GM15510 (cell line): ENCODE results near the gene OFD1.

Experiments used
- POLR2A ChIP-seq: IDR thresholded peaks from 3 replicates; pipeline ENCODE4 v1.6.1; 2011; ENCODE audit warnings: borderline replicate concordance; ENCODE audit not compliant: insufficient read length; ENCODE audit errors: extremely low read depth

The OFD1 gene

GRCh38 chrX:13697455-13697854 lies 37.1 kb upstream of the OFD1 start:
- no peak for TF ChIP-seq POLR2A

- TF ChIP-seq POLR2A = no peak
Measured at GRCh38 chrX:13697976-13698375, 36.6 kb upstream of the OFD1 start.

- no peak for TF ChIP-seq POLR2A
Measured at GRCh38 chrX:13698432-13698831, 36.1 kb upstream of the OFD1 start.

GRCh38 chrX:13699183-13699826 lies 35.2 kb upstream of the OFD1 start:
- TF ChIP-seq POLR2A = no peak

DNA sequence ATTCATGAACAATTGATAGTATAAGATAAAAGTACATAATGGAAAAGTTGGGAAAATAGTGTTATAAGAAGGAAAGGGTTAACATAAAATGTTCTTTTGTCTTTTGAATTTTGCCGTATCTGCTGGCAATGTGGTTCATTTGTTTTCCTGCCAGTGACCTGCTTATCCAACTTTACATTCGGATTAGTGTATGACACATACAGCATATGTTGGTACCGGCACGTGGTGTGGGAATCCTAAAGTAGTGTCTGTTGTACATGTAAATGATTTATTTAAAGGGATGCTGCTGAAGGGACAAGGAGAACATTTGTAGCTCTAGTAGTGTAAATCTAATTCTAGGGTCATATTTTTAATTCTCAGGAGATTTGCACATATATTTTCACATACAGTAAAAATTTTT lies 34.2 kb upstream of the OFD1 start:
- TF ChIP-seq POLR2A = no peak

DNA sequence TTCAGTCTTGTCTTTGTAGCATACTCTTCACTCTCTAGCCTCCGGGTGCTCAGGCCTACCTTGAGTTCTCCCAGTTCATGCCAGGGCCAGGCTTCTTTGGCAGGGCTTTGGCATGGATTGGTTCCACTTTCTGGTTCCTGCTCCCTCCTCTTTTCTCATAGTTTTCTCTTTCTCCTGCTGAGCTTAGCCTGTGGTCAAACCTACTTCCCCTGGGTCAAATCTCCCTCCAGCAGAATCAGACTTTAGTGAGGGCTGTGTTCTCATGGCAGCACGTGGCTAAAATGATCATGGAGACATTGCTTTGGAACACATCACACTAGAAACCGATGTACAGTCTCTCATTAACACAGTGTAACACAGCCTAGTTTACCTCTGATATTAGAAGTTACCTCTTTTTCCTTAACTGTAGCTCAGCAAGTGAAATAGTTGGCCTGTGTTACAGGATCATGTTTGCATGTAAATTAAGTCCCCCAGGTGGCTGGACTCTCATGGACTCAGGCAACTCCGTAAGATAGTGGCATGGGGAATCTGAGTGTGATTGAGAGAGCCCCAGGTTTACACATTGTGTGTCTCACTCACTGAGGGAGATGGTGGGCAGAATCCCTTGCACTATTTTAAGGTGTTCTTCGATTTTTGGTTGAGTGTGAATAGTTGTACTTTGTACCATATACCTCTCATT lies 32.3 kb upstream of the OFD1 start:
- TF ChIP-seq POLR2A = no peak

GRCh38 chrX:13703135-13703534 lies 31.4 kb upstream of the OFD1 start:
- TF ChIP-seq POLR2A = no peak

DNA sequence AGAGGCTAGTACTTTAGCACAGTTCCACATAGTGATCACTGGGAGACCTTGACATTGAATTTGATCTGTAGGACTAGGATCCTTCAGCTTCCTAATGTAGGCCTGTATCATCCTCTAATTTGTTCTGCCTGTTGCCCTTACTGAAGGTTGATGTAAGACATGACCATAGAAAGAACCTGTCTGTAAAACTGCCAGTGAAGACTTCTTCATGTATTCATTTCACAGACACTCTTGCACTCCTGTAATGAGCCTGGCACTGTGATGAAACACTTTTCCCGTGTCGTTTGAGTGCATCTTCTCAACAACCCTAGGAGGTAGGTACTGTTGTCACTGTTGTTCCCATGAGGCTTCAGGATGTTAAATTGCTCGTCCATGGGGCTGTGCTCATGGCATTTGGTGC lies 31.0 kb upstream of the OFD1 start:
- no peak for TF ChIP-seq POLR2A

DNA sequence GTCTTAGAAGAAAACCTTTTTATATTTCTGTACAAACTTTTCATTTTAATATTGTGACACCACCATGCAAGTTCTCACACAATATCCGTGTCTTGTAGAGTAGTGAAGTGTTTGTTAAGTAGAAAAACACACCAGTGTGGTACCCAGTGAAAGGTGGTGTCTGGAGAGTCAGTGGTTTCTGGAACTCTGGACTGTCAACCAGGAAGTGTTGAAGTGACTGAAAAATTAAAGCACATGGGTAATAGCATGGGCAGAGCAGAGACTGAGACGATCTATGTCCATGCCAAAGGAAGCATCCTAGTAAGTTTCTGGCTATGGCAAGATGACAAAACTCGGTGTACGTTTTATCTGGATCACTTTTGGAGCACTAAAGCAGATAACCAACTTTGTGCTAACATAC lies 23.4 kb upstream of the OFD1 start:
- no peak for TF ChIP-seq POLR2A

DNA sequence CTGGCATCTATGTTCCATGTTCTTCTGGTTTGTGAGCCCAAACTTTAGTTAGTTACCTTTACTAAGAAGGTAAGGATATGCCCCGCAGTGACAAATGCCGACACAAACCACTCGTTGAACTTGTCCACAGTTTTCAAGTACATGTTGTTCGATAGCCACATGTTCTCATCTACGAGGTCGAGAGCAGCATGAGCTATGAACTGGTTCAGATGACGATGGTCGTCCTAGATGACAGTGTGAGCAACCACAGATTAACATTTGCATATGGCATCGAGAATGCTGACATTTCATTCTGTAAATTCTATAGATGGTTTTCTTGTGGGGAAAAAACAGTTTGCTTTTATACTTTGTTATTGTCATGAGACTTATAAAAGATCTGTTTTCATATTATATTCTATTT lies 18.1 kb upstream of the OFD1 start:
- TF ChIP-seq POLR2A = no peak

- TF ChIP-seq POLR2A = no peak
Measured at GRCh38 chrX:13716905-13717304, 17.6 kb upstream of the OFD1 start.

DNA sequence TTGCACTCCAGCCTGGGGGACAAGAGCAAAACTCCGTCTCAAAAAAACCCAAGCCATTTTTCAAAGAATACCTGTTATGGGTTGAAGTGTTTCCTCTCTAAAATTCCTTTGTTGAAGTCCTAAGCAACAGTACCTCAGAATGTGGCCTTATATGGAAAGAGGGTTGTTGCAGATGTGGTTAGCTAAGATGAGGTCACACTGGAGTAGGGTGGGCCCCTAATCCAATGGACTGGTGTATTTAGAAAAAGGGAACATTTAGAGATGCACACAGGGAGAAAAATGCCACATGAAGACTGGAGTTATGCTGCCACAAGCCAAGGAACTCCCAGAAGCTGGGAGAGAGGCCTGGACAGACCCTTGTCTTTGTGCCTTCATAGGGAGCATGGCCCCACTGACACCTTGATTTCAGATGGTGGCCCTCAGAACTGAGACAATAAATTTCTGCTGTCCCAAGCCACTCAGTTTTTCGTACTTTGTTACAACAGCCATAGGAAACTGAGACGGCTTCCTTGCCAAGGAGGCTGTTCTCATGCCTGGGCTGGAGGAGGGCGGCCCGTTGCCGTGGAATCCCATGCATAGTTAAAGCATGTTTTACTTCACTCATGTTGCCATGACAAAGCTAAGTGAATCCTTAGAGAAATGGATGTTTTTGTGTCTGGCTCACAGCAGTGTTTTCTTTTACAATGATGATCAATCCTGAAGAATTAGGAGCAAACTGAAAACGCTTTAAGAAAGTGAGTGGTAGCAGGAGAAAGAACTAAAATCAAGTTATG lies 16.7 kb upstream of the OFD1 start:
- TF ChIP-seq POLR2A = no peak

DNA sequence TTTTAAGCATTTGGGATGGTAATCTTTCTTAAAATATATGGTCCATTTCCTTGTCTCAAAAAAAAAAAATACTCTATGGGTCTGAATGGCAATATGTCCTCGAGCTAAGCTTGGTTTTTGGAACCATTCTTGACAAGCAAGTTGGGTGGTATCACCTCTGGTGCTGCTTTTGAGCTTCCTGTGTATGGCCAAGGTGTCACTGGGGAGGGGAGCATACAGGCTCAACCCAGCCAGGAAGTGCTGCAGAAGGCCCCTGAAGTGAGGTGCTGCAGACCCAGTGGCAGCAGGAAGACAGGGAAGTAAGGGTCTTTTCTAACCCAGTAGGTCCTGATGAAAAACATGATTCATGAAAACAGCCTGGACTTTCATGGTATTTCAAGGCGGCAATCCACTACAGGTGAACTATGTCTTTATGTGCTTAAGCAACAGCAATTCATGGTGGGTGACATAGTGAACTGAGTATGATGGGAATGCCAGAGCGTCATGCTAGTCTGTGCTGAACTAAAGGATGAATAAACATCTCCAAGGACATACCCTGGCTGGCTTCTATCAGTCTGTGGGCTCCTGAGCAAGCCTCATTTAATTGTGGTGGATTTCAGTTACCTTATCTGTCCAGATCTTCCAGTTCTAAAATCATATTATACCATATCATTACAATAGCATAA lies 15.2 kb upstream of the OFD1 start:
- TF ChIP-seq POLR2A = no peak

DNA sequence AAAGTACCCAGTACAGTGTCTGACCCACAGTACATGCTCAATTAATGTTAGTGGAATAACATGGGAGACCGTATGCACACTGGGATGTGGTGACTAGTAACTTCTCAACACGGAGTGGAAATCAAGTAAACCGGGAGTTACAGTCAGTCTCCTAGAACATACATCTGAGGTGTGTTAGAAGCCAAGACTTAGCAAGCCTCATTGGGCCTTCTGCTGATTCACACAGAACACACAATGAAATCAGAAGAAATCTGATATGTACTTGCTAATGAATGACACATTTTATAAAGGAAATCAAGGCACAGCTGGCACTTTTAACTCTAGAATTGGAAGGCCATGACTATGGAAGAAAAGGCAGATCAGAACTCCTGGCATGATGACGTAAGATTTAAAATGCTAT lies 13.2 kb upstream of the OFD1 start:
- no peak for TF ChIP-seq POLR2A

DNA sequence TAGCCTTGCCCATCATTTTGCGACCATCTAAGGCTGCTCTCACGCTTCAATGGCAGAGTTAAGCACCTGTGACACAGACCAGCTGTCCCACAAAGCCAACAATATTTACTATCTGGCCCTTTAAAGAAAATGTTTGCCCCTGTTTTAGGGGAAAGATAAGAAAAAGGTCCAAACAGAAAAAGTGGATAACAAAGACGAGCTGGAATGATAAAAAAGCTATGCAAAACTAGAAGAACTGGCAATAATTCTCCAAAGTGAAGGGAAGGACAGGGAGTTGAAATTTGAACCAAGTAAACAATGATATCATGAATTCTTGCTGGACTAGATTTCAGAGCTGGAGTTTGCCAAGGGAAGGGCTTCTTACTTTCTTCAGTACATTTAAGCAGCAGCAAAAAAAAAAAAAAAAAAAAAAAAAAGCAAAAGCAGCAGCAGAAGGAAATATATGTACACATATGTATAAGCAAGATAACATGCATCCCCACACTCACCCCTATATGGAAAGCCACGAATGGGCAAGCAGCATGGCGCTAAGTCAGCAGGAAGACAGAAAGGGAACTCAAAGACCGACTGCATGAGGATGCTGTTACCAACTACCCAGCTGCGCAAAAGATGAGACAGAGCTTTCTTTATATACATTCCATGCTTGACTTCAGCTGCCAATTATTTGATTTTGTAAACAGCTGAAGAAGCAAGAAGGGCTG lies 12.6 kb upstream of the OFD1 start:
- TF ChIP-seq POLR2A = no peak
